Liver (tissue), 9 donors: ENCODE data around the gene SGIP1. TPM values are rescaled to one million over a fixed set of nuclear protein-coding genes. Genes with fewer than 3 reads are reported as not detected.

Source experiments
- DNase-seq: peaks from one replicate; pipeline ENCODE4 v3.0.0-alpha.2; 2017; ENCODE audit warnings: low spot score
- H3K27ac ChIP-seq, 2 donors: one replicate each; pipeline ENCODE4 v1.7.0; 2013; ENCODE audit warnings: inconsistent platforms in 2 of 2, low read length in 2 of 2, control low read depth in 1 of 2, low read depth in 1 of 2, mild to moderate bottlenecking in 1 of 2
- H3K27me3 ChIP-seq, 4 donors: one replicate each; pipeline versions ENCODE4 v1.6.1 to v1.7.0; 2013; ENCODE audit warnings: low read length in 3 of 4, inconsistent platforms in 1 of 4, mild to moderate bottlenecking in 1 of 4, moderate library complexity in 1 of 4; ENCODE audit not compliant: control insufficient read depth in 4 of 4, insufficient read depth in 4 of 4
- H3K36me3 ChIP-seq, 4 donors: one replicate each; pipeline versions ENCODE4 v1.6.1 to v1.7.0; 2013; ENCODE audit warnings: low read length in 3 of 4, mild to moderate bottlenecking in 3 of 4, low read depth in 1 of 4, moderate library complexity in 1 of 4; ENCODE audit not compliant: control insufficient read depth in 4 of 4, insufficient read depth in 3 of 4
- H3K4me1 ChIP-seq, 4 donors: one replicate each; pipeline versions ENCODE4 v1.6.1 to v1.7.0; 2013; ENCODE audit warnings: low read length in 3 of 4, mild to moderate bottlenecking in 3 of 4, moderate library complexity in 1 of 4; ENCODE audit not compliant: control insufficient read depth in 4 of 4, insufficient read depth in 4 of 4
- H3K4me3 ChIP-seq, 3 donors: one replicate each; pipeline versions ENCODE4 v1.6.1 to v1.7.0; 2013; ENCODE audit warnings: low read length in 3 of 3, control low read depth in 1 of 3, low read depth in 1 of 3, mild to moderate bottlenecking in 1 of 3
- H3K9ac ChIP-seq, 2 donors: one replicate each; pipeline ENCODE4 v1.7.0; 2013; ENCODE audit warnings: low read length in 2 of 2, mild to moderate bottlenecking in 2 of 2, moderate library complexity in 2 of 2, control low read depth in 1 of 2, low read depth in 1 of 2
- H3K9me3 ChIP-seq, 4 donors: one replicate each; pipeline versions ENCODE4 v1.6.1 to v1.7.0; 2013; ENCODE audit warnings: low read length in 3 of 4; ENCODE audit not compliant: control insufficient read depth in 4 of 4
- ATF3 ChIP-seq: IDR thresholded peaks from 2 replicates; pipeline ENCODE4 v1.6.1; 2016; ENCODE audit warnings: antibody characterized with exemption
- EGR1 ChIP-seq, 2 donors: IDR thresholded peaks; 2 replicates each; pipeline ENCODE4 v1.6.1; 2016 to 2018; ENCODE audit warnings: antibody characterized with exemption in 2 of 2, low read depth in 2 of 2
- FOXA1 ChIP-seq: IDR thresholded peaks from 2 replicates; pipeline ENCODE4 v1.6.1; 2016; ENCODE audit warnings: antibody characterized with exemption
- FOXA2 ChIP-seq: IDR thresholded peaks from 2 replicates; pipeline ENCODE4 v1.6.1; 2016; ENCODE audit warnings: antibody characterized with exemption
- GABPA ChIP-seq, 2 donors: IDR thresholded peaks in 1 of 2; conservative IDR thresholded peaks in 1 of 2; 2 replicates each; pipeline ENCODE4 v1.6.1; 2016; ENCODE audit warnings: antibody characterized with exemption in 2 of 2, mild to moderate bottlenecking in 1 of 2, moderate library complexity in 1 of 2
- HNF4A ChIP-seq, 2 donors: conservative IDR thresholded peaks; 2 replicates each; pipeline ENCODE4 v1.6.1; 2016; ENCODE audit warnings: antibody characterized with exemption in 2 of 2, mild to moderate bottlenecking in 2 of 2
- HNF4G ChIP-seq: IDR thresholded peaks from 2 replicates; pipeline ENCODE4 v1.6.1; 2016; ENCODE audit warnings: antibody characterized with exemption
- JUND ChIP-seq, 2 donors: IDR thresholded peaks; 2 replicates each; pipeline ENCODE4 v1.6.1; 2016; ENCODE audit warnings: antibody characterized with exemption in 2 of 2
- NR2F2 ChIP-seq: IDR thresholded peaks from 2 replicates; pipeline ENCODE4 v1.6.1; 2016; ENCODE audit warnings: antibody characterized with exemption
- RAD21 ChIP-seq, 2 donors: IDR thresholded peaks; 2 replicates each; pipeline ENCODE4 v1.6.1; 2016; ENCODE audit warnings: antibody characterized with exemption in 2 of 2, mild to moderate bottlenecking in 2 of 2
- RXRA ChIP-seq, 2 donors: IDR thresholded peaks; 2 replicates each; pipeline ENCODE4 v1.6.1; 2017 to 2018; ENCODE audit warnings: antibody characterized with exemption in 2 of 2, mild to moderate bottlenecking in 1 of 2
- SP1 ChIP-seq: IDR thresholded peaks from 2 replicates; pipeline ENCODE4 v1.6.1; 2018; ENCODE audit warnings: antibody characterized with exemption, mild to moderate bottlenecking
- TAF1 ChIP-seq: conservative IDR thresholded peaks from 2 replicates; pipeline ENCODE4 v1.6.1; 2016; ENCODE audit warnings: antibody characterized with exemption, mild to moderate bottlenecking
- YY1 ChIP-seq: IDR thresholded peaks from 2 replicates; pipeline ENCODE4 v1.6.1; 2016; ENCODE audit warnings: antibody characterized with exemption, mild to moderate bottlenecking
- ZBTB33 ChIP-seq: IDR thresholded peaks from 2 replicates; pipeline ENCODE4 v1.6.1; 2016; ENCODE audit warnings: antibody characterized with exemption
- WGBS: extraction: QIAGEN DNeasy Blood & Tissue Kit; methylation state at CpG from one replicate; pipeline ENCODE4 v1.1.7; 2013; 5-methylcytosine and 5-hydroxymethylcytosine counted together
- polyA plus RNA-seq, 2 donors: library from polyadenylated mRNA; stranded (reverse) in 1 of 2; unstranded in 1 of 2; fragments of 200-250 nt in 1 of 2; fragments of >200 nt in 1 of 2; fragmentation: Nextera tagmentation in 1 of 2; extraction: Ambion mirVana in 1 of 2; gene quantifications; one replicate each; pipeline versions ENCODE4 v1.2.1 to v1.2.3, GENCODE V29; 2013 to 2015
- total RNA-seq, 2 donors: library from RNA; depleted of rRNA; stranded (reverse); fragments of >200 nt; gene quantifications; one replicate each; pipeline ENCODE4 v1.2.3, GENCODE V29; 2014
- TF ChIP-seq, protein P1 (sequence below): IDR thresholded peaks from 2 replicates; pipeline ENCODE4 v1.6.1; 2016; ENCODE audit warnings: antibody characterized with exemption
- TF ChIP-seq, protein P2 (sequence below): IDR thresholded peaks from 2 replicates; pipeline ENCODE4 v1.6.1; 2016; ENCODE audit warnings: antibody characterized with exemption, mild to moderate bottlenecking
- TF ChIP-seq, protein P3 (sequence below): fragments of 150-350 bp; IDR thresholded peaks from 2 replicates; pipeline ENCODE4 v1.5.1; 2017; ENCODE audit warnings: improper control_type of control experiment, low read depth, low read length; ENCODE audit not compliant: missing input control
- donor health status: healthy.
- donor health status: healthy.
- donor health status: healthy.
- donor health status: healthy.
- donor health status: healthy.

Gene SGIP1
- total and polyA plus RNA-seq, 4 donors = 0.09 to 2.5 (median 0.38) TPM

GRCh38 chr1:66599899-66600737, 66.2 kb downstream of the SGIP1 start:
- Histone ChIP-seq H3K36me3 (no peaks in the 10 kb centered on the region), H3K27ac (no peak overlapping the region), H3K9ac (no peak overlapping the region), H3K9me3 (peaks cover 0 to 9% (median 2%) of the 10 kb centered on the region in 4 donors), H3K4me1 (no peaks in the 10 kb centered on the region), H3K4me3 (no peak overlapping the region), H3K27me3 (peaks cover 0 to 4% (median 0%) of the 10 kb centered on the region in 4 donors)
- DNase-seq = no peak
- WGBS = 84% methylated on average over 14 of the region's 14 CpGs
- no peak for TF ChIP-seq SP1
- no peak for TF ChIP-seq GABPA (IDR thresholded peaks at IDR 0.05 in 1 of 2, conservative IDR thresholded peaks at IDR 0.05 in 1 of 2)
- no peak for TF ChIP-seq EGR1 (IDR thresholded peaks at IDR 0.05; ENCODE audit: low read depth in 2 of 2)
- no peak for TF ChIP-seq NR2F2
- no peak for TF ChIP-seq ZBTB33
- TF ChIP-seq FOXA2 = no peak
- TF ChIP-seq JUND (IDR thresholded peaks at IDR 0.05) = no peak
- TF ChIP-seq ATF3 = no peak
- TF ChIP-seq, protein P1, sequence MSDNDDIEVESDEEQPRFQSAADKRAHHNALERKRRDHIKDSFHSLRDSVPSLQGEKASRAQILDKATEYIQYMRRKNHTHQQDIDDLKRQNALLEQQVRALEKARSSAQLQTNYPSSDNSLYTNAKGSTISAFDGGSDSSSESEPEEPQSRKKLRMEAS = no peak
- no peak for TF ChIP-seq TAF1
- TF ChIP-seq RXRA (IDR thresholded peaks at IDR 0.05) = no peak
- no peak for TF ChIP-seq HNF4G
- TF ChIP-seq HNF4A (conservative IDR thresholded peaks at IDR 0.05) = no peak
- TF ChIP-seq RAD21 (IDR thresholded peaks at IDR 0.05) = no peak
- TF ChIP-seq YY1 = no peak
- TF ChIP-seq, protein P2, sequence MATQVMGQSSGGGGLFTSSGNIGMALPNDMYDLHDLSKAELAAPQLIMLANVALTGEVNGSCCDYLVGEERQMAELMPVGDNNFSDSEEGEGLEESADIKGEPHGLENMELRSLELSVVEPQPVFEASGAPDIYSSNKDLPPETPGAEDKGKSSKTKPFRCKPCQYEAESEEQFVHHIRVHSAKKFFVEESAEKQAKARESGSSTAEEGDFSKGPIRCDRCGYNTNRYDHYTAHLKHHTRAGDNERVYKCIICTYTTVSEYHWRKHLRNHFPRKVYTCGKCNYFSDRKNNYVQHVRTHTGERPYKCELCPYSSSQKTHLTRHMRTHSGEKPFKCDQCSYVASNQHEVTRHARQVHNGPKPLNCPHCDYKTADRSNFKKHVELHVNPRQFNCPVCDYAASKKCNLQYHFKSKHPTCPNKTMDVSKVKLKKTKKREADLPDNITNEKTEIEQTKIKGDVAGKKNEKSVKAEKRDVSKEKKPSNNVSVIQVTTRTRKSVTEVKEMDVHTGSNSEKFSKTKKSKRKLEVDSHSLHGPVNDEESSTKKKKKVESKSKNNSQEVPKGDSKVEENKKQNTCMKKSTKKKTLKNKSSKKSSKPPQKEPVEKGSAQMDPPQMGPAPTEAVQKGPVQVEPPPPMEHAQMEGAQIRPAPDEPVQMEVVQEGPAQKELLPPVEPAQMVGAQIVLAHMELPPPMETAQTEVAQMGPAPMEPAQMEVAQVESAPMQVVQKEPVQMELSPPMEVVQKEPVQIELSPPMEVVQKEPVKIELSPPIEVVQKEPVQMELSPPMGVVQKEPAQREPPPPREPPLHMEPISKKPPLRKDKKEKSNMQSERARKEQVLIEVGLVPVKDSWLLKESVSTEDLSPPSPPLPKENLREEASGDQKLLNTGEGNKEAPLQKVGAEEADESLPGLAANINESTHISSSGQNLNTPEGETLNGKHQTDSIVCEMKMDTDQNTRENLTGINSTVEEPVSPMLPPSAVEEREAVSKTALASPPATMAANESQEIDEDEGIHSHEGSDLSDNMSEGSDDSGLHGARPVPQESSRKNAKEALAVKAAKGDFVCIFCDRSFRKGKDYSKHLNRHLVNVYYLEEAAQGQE = no peak
- no peak for TF ChIP-seq FOXA1

DNA sequence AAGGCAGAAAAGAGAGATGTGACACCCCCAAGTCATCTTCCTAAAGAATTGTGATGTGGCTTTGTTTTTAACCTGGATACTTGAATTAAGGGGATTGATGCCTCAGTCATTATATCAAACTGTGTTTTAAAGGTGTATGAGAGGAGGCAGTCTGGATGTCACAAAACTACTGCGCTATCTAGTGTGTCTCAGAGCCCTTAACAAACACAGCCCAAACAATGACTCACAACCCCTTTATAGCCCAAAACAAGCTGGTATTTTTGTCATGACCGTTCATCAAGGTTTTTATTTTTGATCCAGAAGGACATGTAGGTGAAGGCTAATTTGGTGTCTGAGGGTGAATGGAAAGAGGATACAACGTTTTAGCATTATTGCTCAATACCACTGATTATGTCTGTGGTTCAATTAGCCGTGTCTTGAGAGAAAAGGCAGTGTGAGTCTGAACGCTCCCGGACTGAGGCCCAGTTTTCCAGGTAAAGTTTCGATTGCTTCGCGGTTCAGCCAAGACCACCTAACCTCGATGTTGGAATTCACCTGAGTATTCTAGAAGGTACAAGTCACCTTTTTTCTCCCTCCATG, 71.6 kb downstream of the SGIP1 start:
- 87% methylated on average over 10 of the region's 10 CpGs for WGBS

More for the DNA sequence above, 71.6 kb downstream of the SGIP1 start:
- H3K4me1 ChIP-seq = no peaks in the 10 kb centered on the region
- H3K27ac ChIP-seq = no peak overlapping the region
- no peaks in the 10 kb centered on the region for H3K9me3 ChIP-seq
- TF ChIP-seq, protein P3, sequence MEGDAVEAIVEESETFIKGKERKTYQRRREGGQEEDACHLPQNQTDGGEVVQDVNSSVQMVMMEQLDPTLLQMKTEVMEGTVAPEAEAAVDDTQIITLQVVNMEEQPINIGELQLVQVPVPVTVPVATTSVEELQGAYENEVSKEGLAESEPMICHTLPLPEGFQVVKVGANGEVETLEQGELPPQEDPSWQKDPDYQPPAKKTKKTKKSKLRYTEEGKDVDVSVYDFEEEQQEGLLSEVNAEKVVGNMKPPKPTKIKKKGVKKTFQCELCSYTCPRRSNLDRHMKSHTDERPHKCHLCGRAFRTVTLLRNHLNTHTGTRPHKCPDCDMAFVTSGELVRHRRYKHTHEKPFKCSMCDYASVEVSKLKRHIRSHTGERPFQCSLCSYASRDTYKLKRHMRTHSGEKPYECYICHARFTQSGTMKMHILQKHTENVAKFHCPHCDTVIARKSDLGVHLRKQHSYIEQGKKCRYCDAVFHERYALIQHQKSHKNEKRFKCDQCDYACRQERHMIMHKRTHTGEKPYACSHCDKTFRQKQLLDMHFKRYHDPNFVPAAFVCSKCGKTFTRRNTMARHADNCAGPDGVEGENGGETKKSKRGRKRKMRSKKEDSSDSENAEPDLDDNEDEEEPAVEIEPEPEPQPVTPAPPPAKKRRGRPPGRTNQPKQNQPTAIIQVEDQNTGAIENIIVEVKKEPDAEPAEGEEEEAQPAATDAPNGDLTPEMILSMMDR = no peak
- TF ChIP-seq HNF4G = no peak
- TF ChIP-seq, protein P1 = no peak
- TF ChIP-seq, protein P2 = no peak
- no peak overlapping the region for H3K4me3 ChIP-seq
- no peak for DNase-seq
- H3K36me3 ChIP-seq = no peaks in the 10 kb centered on the region
- no peak overlapping the region for H3K9ac ChIP-seq
- H3K27me3 ChIP-seq = no peaks in the 10 kb centered on the region
